GM19035 (cell line): ENCODE results near the gene TNRC6B.
"Not testable (repeated sequence)": the region's sequence is repeated elsewhere in the genome, so short reads cannot be mapped to it uniquely, and the experiment has no call there.

Experiments
- ATAC-seq: cut with Tn5 transposase; IDR thresholded peaks from one replicate; pipeline ENCODE4 v1.9.1; 2021; ENCODE audit not compliant: unreplicated experiment

The TNRC6B gene

GRCh38 chr22:40346185-40347118 lies 168.7 kb downstream of the TNRC6B start, which contains the start of gene ADSL:
ADSL (plus strand) TSS chr22:40346500; CDS start chr22:40346559, 59 bp downstream.
- ATAC-seq, result peak; percentile 79

- no peak for ATAC-seq
Observed at GRCh38 chr22:40347300-40347699, 169.6 kb downstream of the TNRC6B start.

- ATAC-seq, result no peak
Observed at GRCh38 chr22:40348025-40348658, 170.4 kb downstream of the TNRC6B start.

GRCh38 chr22:40352763-40353162 lies 175.0 kb downstream of the TNRC6B start:
- ATAC-seq, result no peak

- ATAC-seq, result no peak
Observed at GRCh38 chr22:40361100-40361499, 183.4 kb downstream of the TNRC6B start.

GRCh38 chr22:40363059-40363458 lies 185.3 kb downstream of the TNRC6B start:
- ATAC-seq, result no peak

GRCh38 chr22:40364431-40364830 lies 186.7 kb downstream of the TNRC6B start:
- ATAC-seq, result no peak

- ATAC-seq, result no peak
Observed at GRCh38 chr22:40366068-40366467, 188.3 kb downstream of the TNRC6B start.

GRCh38 chr22:40367342-40367741 lies 189.6 kb downstream of the TNRC6B start:
- ATAC-seq, result no peak

GRCh38 chr22:40368016-40368415 lies 190.3 kb downstream of the TNRC6B start:
- no peak for ATAC-seq

- ATAC-seq, result no peak
Observed at GRCh38 chr22:40368836-40369235, 191.1 kb downstream of the TNRC6B start.

- no peak for ATAC-seq
Observed at GRCh38 chr22:40374567-40374966, 196.8 kb downstream of the TNRC6B start.

GRCh38 chr22:40376149-40376548 lies 198.4 kb downstream of the TNRC6B start:
- no peak for ATAC-seq

GRCh38 chr22:40377931-40378330 lies 200.2 kb downstream of the TNRC6B start:
- no peak for ATAC-seq

- ATAC-seq, result not testable (repeated sequence)
Observed at GRCh38 chr22:40378448-40378847, 200.7 kb downstream of the TNRC6B start.

- no peak for ATAC-seq
Observed at GRCh38 chr22:40381461-40381860, 203.7 kb downstream of the TNRC6B start.

GRCh38 chr22:40383905-40384304 lies 206.2 kb downstream of the TNRC6B start:
- ATAC-seq, result no peak

- no peak for ATAC-seq
Observed at GRCh38 chr22:40385036-40385782, 207.5 kb downstream of the TNRC6B start.
